ENCODE results near the gene SUN1. TPM values are rescaled to one million over a fixed set of nuclear protein-coding genes. Genes with fewer than 3 reads are reported as not detected.
A peak's percentile ranks its signal among the peaks of the same experiment; 100 is the strongest.

Gene SUN1
- total and polyA plus RNA-seq, 2 donors (not counting 3 experiments of a cell fraction or from before 2014, with no cell fraction given), result 158 to 410 TPM

GRCh38 chr7:877312-878232 is 45.3 kb downstream of the SUN1 start:
- Histone ChIP-seq H3K79me2 (ENCODE audit: control insufficient read depth, insufficient read depth, low read length) (peaks cover 53% of the 10 kb centered on the region), H3K4me1 (ENCODE audit: control insufficient read depth, extremely low read depth, insufficient read depth, low read length) (peaks cover 12% of the 10 kb centered on the region)

More at GRCh38 chr7:877312-878232, 45.3 kb downstream of the SUN1 start:
- POLR2A ChIA-PET, result no interaction called here
- CTCF ChIA-PET, result interaction anchor here (1.0 kb wide), 1 partner anchor 20 kb away, joined by 4 read pairs; no protein-coding TSS in a partner anchor
- Histone ChIP-seq H3K4me2 (ENCODE audit: insufficient read depth, low read length) (peak overlapping the region; percentile 1), H3K36me3 (ENCODE audit: control insufficient read depth in 2 of 2, extremely low read depth in 1 of 2, insufficient read depth in 2 of 2, low read length in 2 of 2) (peaks cover 0 to 5% of the 10 kb centered on the region in 2 experiments), H3K9me1 (replicated peaks; ENCODE audit: control insufficient read depth, extremely low read depth, insufficient read depth, low read length) (no peaks in the 10 kb centered on the region), H3K9me3 (replicated peaks; ENCODE audit: control insufficient read depth, insufficient read depth, low read length) (no peaks in the 10 kb centered on the region), H3K4me3 (replicated peaks in 1 of 3; ENCODE audit: insufficient read depth in 1 of 3, low read depth in 1 of 3, low read length in 3 of 3) (peak overlapping the region; percentile 66 to 99 (median 75)), H2AFZ (ENCODE audit: low read depth, low read length) (no peak overlapping the region), H3K27ac (ENCODE audit: insufficient read depth, low read depth, low read length) (no peak overlapping the region), H3K9ac (replicated peaks; ENCODE audit: extremely low read depth, insufficient read depth, low read length) (peak overlapping the region; percentile 79), H3K27me3 (ENCODE audit: control insufficient read depth in 2 of 2, insufficient read depth in 2 of 2, low read length in 2 of 2) (no peaks in the 10 kb centered on the region), H4K20me1 (replicated peaks; ENCODE audit: control insufficient read depth, extremely low read depth, insufficient read depth, low read length) (no peaks in the 10 kb centered on the region)
- intact Hi-C loops (cut with micrococcal nuclease) (loop anchor here (2.0 to 5.0 kb wide), 2 partner anchors 65 to 275 kb away; no protein-coding TSS in a partner anchor), dilution Hi-C loops (cut with MboI; ENCODE audit: extremely low pct_ligation_motif_present, low sequenced_read_pairs) (no loop called here)
- TF ChIP-seq POLR2AphosphoS5 (IDR thresholded peaks at IDR 0.05; ENCODE audit: insufficient read depth, low read depth, low read length) (no peak), GATA2 (IDR thresholded peaks at IDR 0.05; ENCODE audit: insufficient read depth, insufficient read length, low read depth, low read length) (no peak), CTCF (IDR thresholded peaks at IDR 0.05; ENCODE audit: extremely low read depth in 1 of 2, insufficient read depth in 1 of 2, low read depth in 1 of 2, low read length in 2 of 2) (no peak), POLR2A (IDR thresholded peaks at IDR 0.05; ENCODE audit: low read depth, low read length) (no peak), MYC (IDR thresholded peaks at IDR 0.05; ENCODE audit: low read depth, low read length) (no peak), EZH2 (IDR thresholded peaks at IDR 0.05; ENCODE audit: borderline replicate concordance, low read depth, low read length, severe bottlenecking) (no peak), JUN (IDR thresholded peaks at IDR 0.05; ENCODE audit: borderline replicate concordance, insufficient read depth, insufficient read length, low read depth) (no peak), MAX (IDR thresholded peaks at IDR 0.05; ENCODE audit: insufficient read depth, insufficient read length) (no peak), FOS (IDR thresholded peaks at IDR 0.05; ENCODE audit: borderline replicate concordance, insufficient read depth, low read length) (no peak)
- BruUV-seq (replicated peaks), result no TSS peak
- peak; percentile 21 for FAIRE-seq
- DNase-seq (ENCODE audit: low read depth, low spot score), result no peak

Data from endothelial cell of umbilical vein (primary cell).